ENCODE results near the gene MAEA. TPM values are rescaled to one million over a fixed set of nuclear protein-coding genes. Genes with fewer than 3 reads are reported as not detected.
A peak's percentile ranks its signal among the peaks of the same experiment; 100 is the strongest.

The MAEA gene
- polyA plus RNA-seq, 2 of the 4 experiments (the other 2 are of a cell fraction), result 46.1 to 58.4 TPM

GRCh38 chr4:1249148-1249730, 40.5 kb upstream of the MAEA start (continued):
- no peak for TF ChIP-seq CHD2 (IDR thresholded peaks at IDR 0.05; ENCODE audit: low read length, partially characterized antibody)
- no peak for TF ChIP-seq KDM1A (IDR thresholded peaks at IDR 0.05; ENCODE audit: low read depth)
- no peak for TF ChIP-seq ZNF302 (CRISPR knock-in tag; IDR thresholded peaks at IDR 0.05)
- TF ChIP-seq EP300 (IDR thresholded peaks at IDR 0.05), result no peak
- TF ChIP-seq HOXA7 (CRISPR knock-in tag; IDR thresholded peaks at IDR 0.05), result no peak
- no peak for TF ChIP-seq NR3C1 (IDR thresholded peaks at IDR 0.05)
- TF ChIP-seq FOSL2 (IDR thresholded peaks at IDR 0.05), result no peak
- no peak for TF ChIP-seq FOSL2 (CRISPR knock-in tag; IDR thresholded peaks at IDR 0.05)
- TF ChIP-seq KDM5A (IDR thresholded peaks at IDR 0.05), result no peak
- TF ChIP-seq ZFP36 (IDR thresholded peaks at IDR 0.05; ENCODE audit: borderline replicate concordance, partially characterized antibody), result no peak
- no peak for TF ChIP-seq NFE2L2 (conservative IDR thresholded peaks at IDR 0.05; ENCODE audit: low read length)
- no peak for TF ChIP-seq POLR2AphosphoS2 (conservative IDR thresholded peaks at IDR 0.05; ENCODE audit: low read length)
- TF ChIP-seq BHLHE40 (IDR thresholded peaks at IDR 0.05; ENCODE audit: low read depth, low read length), result no peak
- no peak for TF ChIP-seq SMC3 (IDR thresholded peaks at IDR 0.05)
- TF ChIP-seq CEBPB (IDR thresholded peaks at IDR 0.05), result no peak
- TF ChIP-seq TFCP2L1 (CRISPR knock-in tag; IDR thresholded peaks at IDR 0.05), result no peak
- TF ChIP-seq EHMT2 (IDR thresholded peaks at IDR 0.05; ENCODE audit: low read depth), result no peak
- no peak for TF ChIP-seq HOXB13 (CRISPR knock-in tag; IDR thresholded peaks at IDR 0.05; ENCODE audit: low read depth)
- TF ChIP-seq HES2 (IDR thresholded peaks at IDR 0.05), result no peak
- TF ChIP-seq CTCF (IDR thresholded peaks at IDR 0.05), result no peak
- TF ChIP-seq FOXS1 (CRISPR knock-in tag; IDR thresholded peaks at IDR 0.05), result no peak
- no peak for TF ChIP-seq MAZ (IDR thresholded peaks at IDR 0.05; ENCODE audit: borderline replicate concordance, low read depth, low read length)
- no peak for TF ChIP-seq SREBF2 (IDR thresholded peaks at IDR 0.05)
- no peak for TF ChIP-seq MAFK (IDR thresholded peaks at IDR 0.05; ENCODE audit: partially characterized antibody)
- 0 out of 2 replicates have a peak, but pooled peaks have one; percentile 39 for TF ChIP-seq POLR2A (IDR thresholded peaks at IDR 0.05; ENCODE audit: low read length)
- TF ChIP-seq MAX (IDR thresholded peaks at IDR 0.05), result peak; percentile 59; the same call in 1 of the 2 replicates
- TF ChIP-seq HMGXB4 (CRISPR knock-in tag; IDR thresholded peaks at IDR 0.05; ENCODE audit: borderline replicate concordance), result no peak
- TF ChIP-seq RFX5 (IDR thresholded peaks at IDR 0.05), result no peak
- TF ChIP-seq ELK1 (IDR thresholded peaks at IDR 0.05; ENCODE audit: low read depth, low read length), result no peak
- TF ChIP-seq EHF (CRISPR knock-in tag; IDR thresholded peaks at IDR 0.05), result no peak
- TF ChIP-seq GATA3 (IDR thresholded peaks at IDR 0.05; ENCODE audit: borderline replicate concordance), result no peak
- no peak for TF ChIP-seq REST (IDR thresholded peaks at IDR 0.05)
- TF ChIP-seq MYC (IDR thresholded peaks at IDR 0.05; ENCODE audit: borderline replicate concordance, low read length), result no peak; the same call in 1 of the 2 replicates

Measured in A549 (cell line).